ENCODE measurements around the gene DYNC1I1.

The DYNC1I1 gene

GRCh38 chr7:96016735-96017134 is 244.4 kb downstream of the DYNC1I1 start:
- TF ChIP-seq, protein P1, sequence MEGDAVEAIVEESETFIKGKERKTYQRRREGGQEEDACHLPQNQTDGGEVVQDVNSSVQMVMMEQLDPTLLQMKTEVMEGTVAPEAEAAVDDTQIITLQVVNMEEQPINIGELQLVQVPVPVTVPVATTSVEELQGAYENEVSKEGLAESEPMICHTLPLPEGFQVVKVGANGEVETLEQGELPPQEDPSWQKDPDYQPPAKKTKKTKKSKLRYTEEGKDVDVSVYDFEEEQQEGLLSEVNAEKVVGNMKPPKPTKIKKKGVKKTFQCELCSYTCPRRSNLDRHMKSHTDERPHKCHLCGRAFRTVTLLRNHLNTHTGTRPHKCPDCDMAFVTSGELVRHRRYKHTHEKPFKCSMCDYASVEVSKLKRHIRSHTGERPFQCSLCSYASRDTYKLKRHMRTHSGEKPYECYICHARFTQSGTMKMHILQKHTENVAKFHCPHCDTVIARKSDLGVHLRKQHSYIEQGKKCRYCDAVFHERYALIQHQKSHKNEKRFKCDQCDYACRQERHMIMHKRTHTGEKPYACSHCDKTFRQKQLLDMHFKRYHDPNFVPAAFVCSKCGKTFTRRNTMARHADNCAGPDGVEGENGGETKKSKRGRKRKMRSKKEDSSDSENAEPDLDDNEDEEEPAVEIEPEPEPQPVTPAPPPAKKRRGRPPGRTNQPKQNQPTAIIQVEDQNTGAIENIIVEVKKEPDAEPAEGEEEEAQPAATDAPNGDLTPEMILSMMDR (IDR thresholded peaks at IDR 0.05; ENCODE audit: low read depth, low read length) = no peak
- DNase-seq = no peak
- Histone ChIP-seq H3K36me3 (no peaks in the 10 kb centered on the region), H3K4me1 (no peaks in the 10 kb centered on the region), H3K27me3 (no peaks in the 10 kb centered on the region; the same call in 1 of the 2 replicates), H3K4me3 (ENCODE audit: low read depth, low read length) (no peak overlapping the region), H3K9me3 (no peaks in the 10 kb centered on the region)

DNA sequence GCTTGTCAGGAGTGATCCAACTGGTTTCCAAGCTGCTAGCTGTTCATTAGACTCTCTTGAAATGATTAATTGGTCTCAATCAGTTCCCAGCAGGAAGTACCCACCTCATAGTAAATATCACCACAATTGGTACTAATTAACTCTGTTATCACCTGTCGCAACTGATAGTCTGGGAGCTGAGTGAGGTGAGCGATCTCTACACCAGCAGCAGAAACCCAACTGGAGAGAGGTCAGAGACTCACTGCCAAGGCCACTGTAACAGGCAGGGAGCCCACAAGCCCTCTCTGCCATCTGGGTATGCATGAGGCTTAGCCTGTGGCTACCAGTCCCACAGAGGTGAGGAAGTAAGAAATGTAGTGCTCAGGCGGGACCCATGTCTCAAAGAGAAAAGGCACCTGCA is 245.5 kb downstream of the DYNC1I1 start:
- DNase-seq = no peak
- H3K4me3 ChIP-seq (ENCODE audit: low read depth, low read length) = no peak overlapping the region
- no peaks in the 10 kb centered on the region for H3K4me1 ChIP-seq
- H3K9me3 ChIP-seq = no peaks in the 10 kb centered on the region
- no peaks in the 10 kb centered on the region for H3K36me3 ChIP-seq
- no peaks in the 10 kb centered on the region for H3K27me3 ChIP-seq
- TF ChIP-seq, protein P1 (IDR thresholded peaks at IDR 0.05; ENCODE audit: low read depth, low read length) = no peak

GRCh38 chr7:96021568-96021967 is 249.2 kb downstream of the DYNC1I1 start:
- TF ChIP-seq, protein P1 (IDR thresholded peaks at IDR 0.05; ENCODE audit: low read depth, low read length) = no peak
- H3K27me3 ChIP-seq = no peaks in the 10 kb centered on the region
- H3K4me1 ChIP-seq = no peaks in the 10 kb centered on the region
- no peaks in the 10 kb centered on the region for H3K9me3 ChIP-seq
- DNase-seq = no peak
- no peak overlapping the region for H3K4me3 ChIP-seq (ENCODE audit: low read depth, low read length)
- no peaks in the 10 kb centered on the region for H3K36me3 ChIP-seq

DNA sequence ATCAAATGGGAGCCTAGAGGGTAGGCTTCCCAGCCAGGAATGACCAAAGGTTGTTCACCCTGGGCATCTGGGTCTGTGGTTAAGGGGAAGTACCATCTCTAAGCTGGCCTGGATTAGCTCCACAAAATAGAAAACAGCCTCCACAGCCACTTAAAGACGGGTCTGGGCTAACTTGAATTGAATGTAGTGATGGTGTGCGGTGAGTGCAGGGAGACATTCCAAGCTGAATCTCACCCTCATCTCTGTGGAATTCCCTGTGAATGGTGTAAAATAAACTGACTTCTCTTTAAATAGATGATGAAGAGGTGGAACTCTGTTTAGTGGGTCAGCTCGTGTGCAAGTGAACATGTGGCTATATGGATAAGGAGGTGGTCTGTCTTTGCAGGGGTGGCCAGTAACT is 251.0 kb downstream of the DYNC1I1 start:
- Histone ChIP-seq H3K9me3 (no peaks in the 10 kb centered on the region), H3K36me3 (no peaks in the 10 kb centered on the region), H3K4me1 (no peaks in the 10 kb centered on the region), H3K27me3 (no peaks in the 10 kb centered on the region), H3K4me3 (ENCODE audit: low read depth, low read length) (no peak overlapping the region)
- TF ChIP-seq, protein P1 (IDR thresholded peaks at IDR 0.05; ENCODE audit: low read depth, low read length) = no peak
- DNase-seq = no peak

- no peak for DNase-seq
- Histone ChIP-seq H3K4me1 (no peaks in the 10 kb centered on the region), H3K27me3 (no peaks in the 10 kb centered on the region), H3K9me3 (no peaks in the 10 kb centered on the region), H3K36me3 (no peaks in the 10 kb centered on the region), H3K4me3 (ENCODE audit: low read depth, low read length) (no peak overlapping the region)
- TF ChIP-seq, protein P1 (IDR thresholded peaks at IDR 0.05; ENCODE audit: low read depth, low read length) = no peak
These were observed 253.7 kb downstream of the DYNC1I1 start for GRCh38 chr7:96026010-96026409.

DNA sequence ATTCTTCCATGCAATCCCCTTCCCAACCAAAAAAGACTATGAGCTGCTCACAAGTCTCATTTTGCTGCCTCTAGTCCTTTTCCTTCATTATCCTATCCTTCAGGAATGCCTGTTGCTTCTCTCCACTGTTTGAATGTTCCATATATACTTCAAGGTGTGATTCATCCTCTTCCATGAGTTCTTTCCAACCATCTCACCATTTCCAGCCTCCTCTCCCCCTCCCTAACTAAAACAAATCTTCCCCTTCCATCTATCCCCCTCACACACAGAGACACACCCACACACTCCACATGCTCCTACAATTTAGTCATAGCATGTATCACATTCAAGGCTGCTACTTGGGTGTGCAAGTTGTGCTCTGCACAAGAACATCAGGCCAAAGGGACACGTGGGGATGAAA is 254.3 kb downstream of the DYNC1I1 start:
- no peak for DNase-seq
- H3K9me3 ChIP-seq = no peaks in the 10 kb centered on the region
- no peaks in the 10 kb centered on the region for H3K4me1 ChIP-seq
- H3K27me3 ChIP-seq = no peaks in the 10 kb centered on the region
- H3K4me3 ChIP-seq (ENCODE audit: low read depth, low read length) = no peak overlapping the region
- no peaks in the 10 kb centered on the region for H3K36me3 ChIP-seq
- TF ChIP-seq, protein P1 (IDR thresholded peaks at IDR 0.05; ENCODE audit: low read depth, low read length) = no peak

Measured in BE2C (cell line).